ENCODE measurements around the gene DUSP1.

DUSP1 gene

GRCh38 chr5:172775326-172776234 is 4.6 kb upstream of the DUSP1 start:
- TF ChIP-seq POLR2A (IDR thresholded peaks at IDR 0.05; ENCODE audit: extremely low read depth, insufficient read length) = no peak
- TF ChIP-seq MYC (IDR thresholded peaks at IDR 0.05; ENCODE audit: low read depth, low read length) = no peak
- TF ChIP-seq CTCF (IDR thresholded peaks at IDR 0.05; ENCODE audit: low read depth, low read length) = no peak
- TF ChIP-seq MAX (IDR thresholded peaks at IDR 0.05; ENCODE audit: low read depth, low read length) = no peak
- peak; percentile 94 for DNase-seq (ENCODE audit: low read depth)
- no peak overlapping the region for H3K4me3 ChIP-seq (ENCODE audit: low read depth, low read length)

- no peak for DNase-seq (ENCODE audit: low read depth)
- no peak for TF ChIP-seq CTCF (IDR thresholded peaks at IDR 0.05; ENCODE audit: low read depth, low read length)
- TF ChIP-seq MYC (IDR thresholded peaks at IDR 0.05; ENCODE audit: low read depth, low read length) = no peak
- TF ChIP-seq MAX (IDR thresholded peaks at IDR 0.05; ENCODE audit: low read depth, low read length) = no peak
- no peak for TF ChIP-seq POLR2A (IDR thresholded peaks at IDR 0.05; ENCODE audit: extremely low read depth, insufficient read length)
- no peak overlapping the region for H3K4me3 ChIP-seq (ENCODE audit: low read depth, low read length)
These were observed 3.7 kb upstream of the DUSP1 start for GRCh38 chr5:172774561-172775315.

- DNase-seq (ENCODE audit: low read depth) = peak; percentile 25
- H3K4me3 ChIP-seq (ENCODE audit: low read depth, low read length) = no peak overlapping the region
- TF ChIP-seq POLR2A (IDR thresholded peaks at IDR 0.05; ENCODE audit: extremely low read depth, insufficient read length) (no peak), CTCF (IDR thresholded peaks at IDR 0.05; ENCODE audit: low read depth, low read length) (no peak), MAX (IDR thresholded peaks at IDR 0.05; ENCODE audit: low read depth, low read length) (no peak), MYC (IDR thresholded peaks at IDR 0.05; ENCODE audit: low read depth, low read length) (no peak)
These were observed 2.8 kb upstream of the DUSP1 start for GRCh38 chr5:172773481-172774469.

DNA sequence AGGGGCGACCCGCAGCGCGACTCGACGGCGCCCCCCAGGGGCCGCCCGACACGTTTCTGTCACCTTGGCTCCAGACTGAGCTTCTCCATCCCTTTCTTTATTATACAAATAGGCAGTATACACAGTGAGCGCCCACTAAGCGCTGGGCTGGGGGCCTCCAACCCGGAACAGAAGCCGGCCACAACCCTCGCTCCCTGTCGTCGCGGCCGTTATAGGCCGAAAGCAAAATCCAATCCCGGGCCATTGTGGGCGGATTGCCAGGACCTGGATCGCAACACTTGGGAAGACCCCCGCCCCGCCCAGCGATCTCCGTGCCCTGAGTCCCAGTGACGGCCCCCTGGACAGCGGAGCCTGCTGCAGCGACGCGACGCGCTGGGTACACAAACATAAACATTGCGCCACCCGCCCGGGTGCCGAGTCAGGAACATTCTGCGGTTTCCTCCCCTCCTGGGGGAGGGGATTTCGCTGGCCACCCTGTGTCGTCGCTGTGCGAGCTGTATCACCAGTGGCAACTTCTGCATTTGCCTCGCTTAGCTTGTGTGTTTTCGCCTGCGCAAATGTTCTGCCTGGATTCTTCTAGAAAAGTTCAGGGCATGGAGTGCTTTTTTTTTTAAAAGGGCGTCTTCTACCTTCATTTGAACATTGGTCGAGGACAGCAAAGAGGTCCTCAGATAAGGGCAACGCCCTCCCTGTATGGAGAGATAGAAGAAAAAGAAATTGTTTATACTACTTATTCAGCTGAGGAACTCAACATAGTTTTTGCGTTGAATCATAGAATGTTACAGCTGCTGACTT is 1.3 kb upstream of the DUSP1 start:
- H3K4me3 ChIP-seq (ENCODE audit: low read depth, low read length) = peak overlapping the region; percentile 48
- TF ChIP-seq CTCF (IDR thresholded peaks at IDR 0.05; ENCODE audit: low read depth, low read length) (peak; percentile 69), MYC (IDR thresholded peaks at IDR 0.05; ENCODE audit: low read depth, low read length) (peak; percentile 78; the same call in 1 of the 2 replicates), POLR2A (IDR thresholded peaks at IDR 0.05; ENCODE audit: extremely low read depth, insufficient read length) (peak; percentile 14), MAX (IDR thresholded peaks at IDR 0.05; ENCODE audit: low read depth, low read length) (peak; percentile 74)
- peak; percentile 96 for DNase-seq (ENCODE audit: low read depth)

Data from NB4 (cell line).